Measurements from ENCODE around the gene GPC6. TPM values are rescaled to one million over a fixed set of nuclear protein-coding genes. Genes with fewer than 3 reads are reported as not detected.

Gene GPC6
- total RNA-seq, 3 donors from 2014 or later (not counting 1 experiment from before 2014, with no cell fraction given): not detected

GRCh38 chr13:93685900-93686299, 459.3 kb downstream of the GPC6 start:
- Mint-ChIP-seq H3K4me3 (no peak overlapping the region), H3K4me1 (no peaks in the 10 kb centered on the region), H3K27me3 (ENCODE audit: low read depth in 2 of 2) (no peaks in the 10 kb centered on the region), H3K27ac (no peak overlapping the region), H3K36me3 (no peaks in the 10 kb centered on the region), H3K9me3 (peaks cover 5 to 10% of the 10 kb centered on the region in 2 donors)
- Histone ChIP-seq H3K4me1 (ENCODE audit: control insufficient read depth, insufficient read depth, low read length) (no peaks in the 10 kb centered on the region), H3K9me3 (ENCODE audit: control insufficient read depth, insufficient read depth, low read length) (no peaks in the 10 kb centered on the region), H3K4me3 (ENCODE audit: low read length) (no peak overlapping the region), H3K27me3 (ENCODE audit: control insufficient read depth, insufficient read depth, low read length) (no peaks in the 10 kb centered on the region), H3K36me3 (ENCODE audit: control insufficient read depth, insufficient read depth, low read length) (no peaks in the 10 kb centered on the region), H3K27ac (ENCODE audit: low read length) (no peak overlapping the region)
- intact Hi-C loops (cut with micrococcal nuclease): no loop called here
- WGBS (ENCODE audit: insufficient coverage): no CpG with 5 or more reads among the region's 1 CpG
- ATAC-seq (no peak), DNase-seq (no peak)
- TF ChIP-seq CTCF (IDR thresholded peaks at IDR 0.05): no peak

- Histone ChIP-seq H3K4me1 (ENCODE audit: control insufficient read depth, insufficient read depth, low read length) (no peaks in the 10 kb centered on the region), H3K4me3 (ENCODE audit: low read length) (no peak overlapping the region), H3K27me3 (ENCODE audit: control insufficient read depth, insufficient read depth, low read length) (no peaks in the 10 kb centered on the region), H3K36me3 (ENCODE audit: control insufficient read depth, insufficient read depth, low read length) (no peaks in the 10 kb centered on the region), H3K9me3 (ENCODE audit: control insufficient read depth, insufficient read depth, low read length) (no peaks in the 10 kb centered on the region), H3K27ac (ENCODE audit: low read length) (no peak overlapping the region)
- no peak for DNase-seq
- ATAC-seq: no peak
- intact Hi-C loops (cut with micrococcal nuclease): no loop called here
- H3K9me3 Mint-ChIP-seq: peaks cover 5 to 7% of the 10 kb centered on the region in 2 donors
- H3K4me1 Mint-ChIP-seq: no peaks in the 10 kb centered on the region
- no peak overlapping the region for H3K4me3 Mint-ChIP-seq
- H3K36me3 Mint-ChIP-seq: no peaks in the 10 kb centered on the region
- TF ChIP-seq CTCF (IDR thresholded peaks at IDR 0.05): no peak
- no peak overlapping the region for H3K27ac Mint-ChIP-seq
- no peaks in the 10 kb centered on the region for H3K27me3 Mint-ChIP-seq (ENCODE audit: low read depth in 2 of 2)
Measured at GRCh38 chr13:93686399-93686798, 459.8 kb downstream of the GPC6 start.

GRCh38 chr13:93687261-93687660, 460.7 kb downstream of the GPC6 start:
- Histone ChIP-seq H3K27me3 (ENCODE audit: control insufficient read depth, insufficient read depth, low read length) (no peaks in the 10 kb centered on the region), H3K36me3 (ENCODE audit: control insufficient read depth, insufficient read depth, low read length) (no peaks in the 10 kb centered on the region), H3K4me3 (ENCODE audit: low read length) (no peak overlapping the region), H3K9me3 (ENCODE audit: control insufficient read depth, insufficient read depth, low read length) (no peaks in the 10 kb centered on the region), H3K27ac (ENCODE audit: low read length) (no peak overlapping the region), H3K4me1 (ENCODE audit: control insufficient read depth, insufficient read depth, low read length) (no peaks in the 10 kb centered on the region)
- H3K4me1 Mint-ChIP-seq: no peaks in the 10 kb centered on the region
- DNase-seq: no peak
- peaks cover 5 to 7% of the 10 kb centered on the region in 2 donors for H3K9me3 Mint-ChIP-seq
- H3K4me3 Mint-ChIP-seq: no peak overlapping the region
- intact Hi-C loops (cut with micrococcal nuclease): no loop called here
- no peaks in the 10 kb centered on the region for H3K36me3 Mint-ChIP-seq
- TF ChIP-seq CTCF (IDR thresholded peaks at IDR 0.05): no peak
- H3K27me3 Mint-ChIP-seq (ENCODE audit: low read depth in 2 of 2): no peaks in the 10 kb centered on the region
- no peak overlapping the region for H3K27ac Mint-ChIP-seq
- no peak for ATAC-seq

- Mint-ChIP-seq H3K4me1 (no peaks in the 10 kb centered on the region), H3K9me3 (peaks cover 5 to 7% of the 10 kb centered on the region in 2 donors), H3K27ac (no peak overlapping the region), H3K27me3 (ENCODE audit: low read depth in 2 of 2) (no peaks in the 10 kb centered on the region), H3K4me3 (no peak overlapping the region), H3K36me3 (no peaks in the 10 kb centered on the region)
- Histone ChIP-seq H3K9me3 (ENCODE audit: control insufficient read depth, insufficient read depth, low read length) (no peaks in the 10 kb centered on the region), H3K27ac (ENCODE audit: low read length) (no peak overlapping the region), H3K27me3 (ENCODE audit: control insufficient read depth, insufficient read depth, low read length) (no peaks in the 10 kb centered on the region), H3K4me1 (ENCODE audit: control insufficient read depth, insufficient read depth, low read length) (no peaks in the 10 kb centered on the region), H3K36me3 (ENCODE audit: control insufficient read depth, insufficient read depth, low read length) (no peaks in the 10 kb centered on the region), H3K4me3 (ENCODE audit: low read length) (no peak overlapping the region)
- no peak for TF ChIP-seq CTCF (IDR thresholded peaks at IDR 0.05)
- DNase-seq (no peak), ATAC-seq (no peak)
- intact Hi-C loops (cut with micrococcal nuclease): no loop called here
Measured at GRCh38 chr13:93689333-93689732, 462.7 kb downstream of the GPC6 start.

Data from natural killer cell (primary cell).